B cell (primary cell): ENCODE results near the gene CFAP251.
"Not testable (repeated sequence)": the region's sequence is repeated elsewhere in the genome, so short reads cannot be mapped to it uniquely, and the experiment has no call there.

Experiments
- CTCF ChIP-seq: fragments of 200-600 bp; IDR thresholded peaks from one replicate; pipeline ENCODE4 v1.8.0; 2022; ENCODE audit warnings: antibody characterized with exemption, mild to moderate bottlenecking
- EZH2 ChIP-seq: IDR thresholded peaks from 2 replicates; pipeline ENCODE4 v1.6.1; 2012; ENCODE audit warnings: borderline replicate concordance, low read depth, mild to moderate bottlenecking, moderate library complexity, low read length; ENCODE audit not compliant: insufficient read depth, poor library complexity, severe bottlenecking

DNA sequence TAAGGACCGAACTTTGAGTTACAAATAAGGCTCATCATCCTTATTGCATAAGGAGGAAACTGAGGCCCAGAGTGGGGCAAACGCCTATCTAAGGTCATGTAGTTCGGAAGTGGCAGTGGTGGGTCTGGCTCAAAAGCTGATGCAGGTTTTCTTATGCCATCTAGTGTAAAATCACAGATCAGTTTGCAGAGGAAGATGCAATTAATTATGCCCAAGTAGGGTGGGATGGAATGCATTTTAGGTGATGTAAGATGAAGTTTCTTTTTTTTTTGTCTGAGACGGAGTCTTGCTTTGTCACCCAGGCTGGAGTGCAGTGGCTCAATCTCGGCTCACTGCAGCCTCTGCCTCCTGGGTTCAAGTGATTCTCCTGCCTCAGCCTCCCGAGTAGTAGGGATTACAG is 28.7 kb upstream of the CFAP251 start:
- not testable (repeated sequence) for TF ChIP-seq EZH2, CTCF
